Heart left ventricle (tissue), 16 donors: ENCODE data around the gene CLEC11A. TPM values are rescaled to one million over a fixed set of nuclear protein-coding genes. Genes with fewer than 3 reads are reported as not detected.

Source experiments
- ATAC-seq, 4 donors: fragments of 200-7000 bp; cut with Tn5 transposase; one replicate each; pipeline ENCODE4 v1.9.1; 2020 to 2022; ENCODE audit warnings: moderate library complexity in 4 of 4, mild to moderate bottlenecking in 3 of 4, moderate number of reproducible peaks in 1 of 4
- DNase-seq, 5 donors: peaks; one replicate each; pipeline ENCODE4 v3.0.0-alpha.2; 2020
- H3K27ac ChIP-seq, 12 donors: fragments of 200-600 bp; sonication (generic) in 4 of 12; one replicate each; pipeline versions ENCODE4 v1.5.0 to v1.8.0; 2016 to 2022; ENCODE audit warnings: mild to moderate bottlenecking in 2 of 12
- H3K27me3 ChIP-seq, 9 donors: fragments of 200-600 bp; sonication (generic) in 2 of 9; one replicate each; pipeline versions ENCODE4 v1.5.1 to v1.8.0; 2016 to 2022; ENCODE audit warnings: mild to moderate bottlenecking in 3 of 9
- H3K36me3 ChIP-seq, 9 donors: fragments of 200-600 bp; sonication (generic) in 2 of 9; one replicate each; pipeline versions ENCODE4 v1.5.0 to v1.8.0; 2018 to 2022; ENCODE audit warnings: mild to moderate bottlenecking in 2 of 9
- H3K4me1 ChIP-seq, 12 donors: fragments of 200-600 bp; sonication (generic) in 4 of 12; one replicate each; pipeline versions ENCODE4 v1.5.0 to v1.8.0; 2016 to 2022; ENCODE audit warnings: mild to moderate bottlenecking in 3 of 12
- H3K4me3 ChIP-seq, 12 donors: fragments of 200-600 bp; sonication (generic) in 4 of 12; one replicate each; pipeline versions ENCODE4 v1.5.0 to v1.8.0; 2017 to 2022; ENCODE audit warnings: mild to moderate bottlenecking in 9 of 12, moderate library complexity in 4 of 12
- H3K9me3 ChIP-seq, 12 donors: fragments of 200-600 bp; sonication (generic) in 4 of 12; one replicate each; pipeline versions ENCODE4 v1.5.0 to v1.8.0; 2016 to 2022; ENCODE audit warnings: mild to moderate bottlenecking in 1 of 12
- POLR2A ChIP-seq, 2 donors: fragments of 450-650 bp; IDR thresholded peaks; one replicate each; pipeline ENCODE4 v1.6.1; 2017; ENCODE audit warnings: antibody characterized with exemption in 2 of 2, mild to moderate bottlenecking in 2 of 2, moderate library complexity in 2 of 2
- WGBS, 4 donors: extraction: QIAGEN DNeasy Blood & Tissue Kit in 2 of 4; methylation state at CpG; one replicate each; pipeline versions ENCODE4 v1.1.5 to v1.1.7; 2013 to 2018; 5-methylcytosine and 5-hydroxymethylcytosine counted together
- intact Hi-C, 10 donors: fragments of 100-400 bp; cut with DNase I; formaldehyde crosslinking; loops; one replicate each; pipeline versions ENCODE4 v1.11.1 to v1.14.2; 2022
- long read RNA-seq, 3 donors: library from polyadenylated mRNA; unstranded; transcript quantifications; one replicate each; pipeline ENCODE4 v2.0.0, GENCODE V29; 2020 to 2021
- polyA plus RNA-seq, 2 donors: library from polyadenylated mRNA; stranded (reverse); fragments of 200-250 nt; gene quantifications; one replicate each; pipeline ENCODE4 v1.2.3, GENCODE V29; 2013
- total RNA-seq, 9 donors: library from RNA; depleted of rRNA in 2 of 9; stranded (reverse); fragments of >200 nt in 2 of 9; fragmentation: NEBNext Ultra II Directional in 3 of 9; extraction: Animal tissue kit (Norgen Biotek cat#: 25700) in 3 of 9; gene quantifications; one replicate each; pipeline versions ENCODE4 v1.1.0 to v1.2.4, GENCODE V29; 2016 to 2023
- TF ChIP-seq, protein P1 (sequence below), 12 donors: fragments of 200-600 bp; sonication (generic) in 4 of 12; IDR thresholded peaks; one replicate each; pipeline versions ENCODE4 v1.5.0 to v1.8.0; 2018 to 2022; ENCODE audit warnings: antibody characterized with exemption in 12 of 12, mild to moderate bottlenecking in 5 of 12
- donor health status: ischemic (EF 13 %, LVEDD 7.1; RV severe dilation, severe dysfunction).
- donor health status: healthy with polysubstance abuse.
- donor health status: DM: no; HTN: yes; CAD: no.
- donor health status: DM: no; HTN: no; CAD: no.
- donor health status: ischemic (EF 25% LVEDD 6.9; RV normal size, moderate dysfunction).
- donor health status: ischemic (EF 25% LVEDD 5.7; RV mildly dilated, moderate dysfunction).
- donor health status: healthy.
- donor health status: DM: yes; HTN: yes; CAD: no.
- donor health status: ischemic (EF 35%, LVEDD 5.7; RV mildly dilated, moderate dysfunction).
- donor health status: nonischemic (EF 11% LVEDD 7.7; RV severe dilation, severe dysfunction).
- donor health status: DM: yes; HTN: yes; CAD: no.
- donor health status: PGD.
- donor health status: ischemic (EF 29% LVEDD 5.4; RV normal size, mild dysfunction).
- donor health status: nonischemic (EF 23%, LVEDD 6.1; RV moderate dilation, normal function).

The CLEC11A gene, protein sequence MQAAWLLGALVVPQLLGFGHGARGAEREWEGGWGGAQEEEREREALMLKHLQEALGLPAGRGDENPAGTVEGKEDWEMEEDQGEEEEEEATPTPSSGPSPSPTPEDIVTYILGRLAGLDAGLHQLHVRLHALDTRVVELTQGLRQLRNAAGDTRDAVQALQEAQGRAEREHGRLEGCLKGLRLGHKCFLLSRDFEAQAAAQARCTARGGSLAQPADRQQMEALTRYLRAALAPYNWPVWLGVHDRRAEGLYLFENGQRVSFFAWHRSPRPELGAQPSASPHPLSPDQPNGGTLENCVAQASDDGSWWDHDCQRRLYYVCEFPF
- 10 to 100 TPM in 1 of 9 donors, 1 to 10 TPM in 8; 2.4 to 16.6 (median 4.2) TPM for total RNA-seq
- 1 to 10 TPM; 2.4 to 7.2 TPM for polyA plus RNA-seq
- long read RNA-seq, donor 1, partial matches to known transcripts = 0 of 4 reads
- long read RNA-seq, donor 1, other reads (novel, unspliced or antisense) = 3 of 4 reads
- long read RNA-seq, donor 2, partial matches to known transcripts = 2 of 5 reads
- long read RNA-seq, donor 2, other reads (novel, unspliced or antisense) = 0 of 5 reads
- long read RNA-seq, donor 3, transcript CLEC11A-201 (4 exons, 1,419 nt) = major isoform, 8 of 11 reads
- long read RNA-seq, donor 3, partial matches to known transcripts = 2 of 11 reads
- long read RNA-seq, donor 3, other reads (novel, unspliced or antisense) = 1 of 11 reads

DNA sequence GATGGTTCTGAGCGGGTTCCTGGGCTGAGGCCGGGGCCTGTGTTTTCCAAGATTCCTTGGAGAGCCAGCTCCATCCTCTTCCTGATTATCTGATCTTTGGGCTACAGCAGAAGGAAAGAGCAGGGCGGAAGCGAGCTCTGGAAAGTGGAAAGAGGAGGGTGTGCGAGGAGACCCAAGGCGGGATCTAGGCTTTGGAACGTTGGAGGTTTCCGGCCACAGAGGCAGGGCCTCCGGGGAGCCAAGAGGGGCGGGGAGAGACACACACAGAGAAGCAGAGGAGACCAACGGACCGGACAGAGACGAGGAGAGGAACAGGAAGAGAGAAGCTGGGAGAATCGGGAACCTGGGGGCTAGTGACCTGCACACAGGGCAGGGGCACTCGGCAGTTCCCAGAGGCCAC, at the start of gene CLEC11A:
CLEC11A (plus strand) TSS at position 296 of the 400 bp plus-strand sequence. CDS start 162 bp downstream, outside the sequence.
- peak; percentile 75 to 84 (median 81) for DNase-seq
- 12 to 23% (median 16%) methylated on average over 15 of the region's 15 CpGs for WGBS, 4 donors
- H3K27me3 ChIP-seq = peaks cover 0 to 60% (median 33%) of the 10 kb centered on the region in 9 donors

DNA sequence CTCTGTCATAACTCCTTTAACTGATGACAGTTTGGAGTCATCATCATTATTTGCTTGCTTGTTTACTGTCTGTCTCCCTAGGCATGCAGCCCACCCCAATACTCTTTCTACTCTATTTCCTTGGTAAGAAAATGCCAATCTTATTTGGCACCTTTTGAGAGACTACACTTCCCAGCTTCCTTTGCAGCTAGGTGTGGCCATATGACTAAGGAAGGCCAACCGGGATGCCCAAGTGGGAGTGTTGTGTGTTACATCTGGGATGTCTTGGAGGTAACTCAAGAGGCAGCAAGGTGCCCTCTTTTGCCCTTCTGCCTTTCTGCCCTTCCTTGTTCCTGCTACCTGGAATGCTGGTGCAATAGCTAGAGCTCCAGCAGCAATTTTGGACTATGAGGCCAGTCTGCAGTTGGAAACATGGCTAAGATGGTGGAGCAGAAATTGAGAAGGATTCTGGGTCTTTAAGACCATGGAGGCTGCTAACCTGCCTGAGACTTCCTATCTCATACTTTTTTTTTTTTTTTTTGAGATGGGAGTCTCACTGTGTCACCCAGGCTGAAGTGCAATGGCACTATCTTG, 46.5 kb upstream of the CLEC11A start:
- H3K27me3 ChIP-seq = peaks cover 0 to 67% (median 13%) of the 10 kb centered on the region in 9 donors
- TF ChIP-seq, protein P1, sequence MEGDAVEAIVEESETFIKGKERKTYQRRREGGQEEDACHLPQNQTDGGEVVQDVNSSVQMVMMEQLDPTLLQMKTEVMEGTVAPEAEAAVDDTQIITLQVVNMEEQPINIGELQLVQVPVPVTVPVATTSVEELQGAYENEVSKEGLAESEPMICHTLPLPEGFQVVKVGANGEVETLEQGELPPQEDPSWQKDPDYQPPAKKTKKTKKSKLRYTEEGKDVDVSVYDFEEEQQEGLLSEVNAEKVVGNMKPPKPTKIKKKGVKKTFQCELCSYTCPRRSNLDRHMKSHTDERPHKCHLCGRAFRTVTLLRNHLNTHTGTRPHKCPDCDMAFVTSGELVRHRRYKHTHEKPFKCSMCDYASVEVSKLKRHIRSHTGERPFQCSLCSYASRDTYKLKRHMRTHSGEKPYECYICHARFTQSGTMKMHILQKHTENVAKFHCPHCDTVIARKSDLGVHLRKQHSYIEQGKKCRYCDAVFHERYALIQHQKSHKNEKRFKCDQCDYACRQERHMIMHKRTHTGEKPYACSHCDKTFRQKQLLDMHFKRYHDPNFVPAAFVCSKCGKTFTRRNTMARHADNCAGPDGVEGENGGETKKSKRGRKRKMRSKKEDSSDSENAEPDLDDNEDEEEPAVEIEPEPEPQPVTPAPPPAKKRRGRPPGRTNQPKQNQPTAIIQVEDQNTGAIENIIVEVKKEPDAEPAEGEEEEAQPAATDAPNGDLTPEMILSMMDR (IDR thresholded peaks at IDR 0.05) = no peak
- TF ChIP-seq POLR2A (IDR thresholded peaks at IDR 0.05) = no peak
- intact Hi-C loops = loop anchor here in 1 of 10 donors (10.0 kb wide), 1 partner anchor 108 kb away; no protein-coding TSS in a partner anchor
- DNase-seq (no peak), ATAC-seq (no peak)
- H3K9me3 ChIP-seq = peaks cover 0 to 7% (median 0%) of the 10 kb centered on the region in 12 donors
- no peak overlapping the region for H3K27ac ChIP-seq
- H3K4me1 ChIP-seq = peaks cover 0 to 3% (median 0%) of the 10 kb centered on the region in 12 donors
- no peak overlapping the region for H3K4me3 ChIP-seq
- 61 to 91% (median 70%) methylated on average over 1 of the region's 1 CpG for WGBS, 4 donors
- no peaks in the 10 kb centered on the region for H3K36me3 ChIP-seq

More for the DNA sequence above, at the start of gene CLEC11A:
- TF ChIP-seq POLR2A (IDR thresholded peaks at IDR 0.05) = peak in 1 of 2 donors; percentile 16
- TF ChIP-seq, protein P1 (IDR thresholded peaks at IDR 0.05) = no peak
- Histone ChIP-seq H3K4me3 (peak within 1 kb of the TSS; percentile 33 to 71 (median 62)), H3K27ac (peak within 1 kb of the TSS in 11 of 12 donors; percentile 48 to 83 (median 65)), H3K9me3 (no peaks in the 10 kb centered on the region), H3K4me1 (peaks cover 0 to 45% (median 11%) of the 10 kb centered on the region in 12 donors), H3K36me3 (no peaks in the 10 kb centered on the region)
- intact Hi-C loops = no loop called here
- peak in 2 of 4 donors; percentile 28 to 30 for ATAC-seq

DNA sequence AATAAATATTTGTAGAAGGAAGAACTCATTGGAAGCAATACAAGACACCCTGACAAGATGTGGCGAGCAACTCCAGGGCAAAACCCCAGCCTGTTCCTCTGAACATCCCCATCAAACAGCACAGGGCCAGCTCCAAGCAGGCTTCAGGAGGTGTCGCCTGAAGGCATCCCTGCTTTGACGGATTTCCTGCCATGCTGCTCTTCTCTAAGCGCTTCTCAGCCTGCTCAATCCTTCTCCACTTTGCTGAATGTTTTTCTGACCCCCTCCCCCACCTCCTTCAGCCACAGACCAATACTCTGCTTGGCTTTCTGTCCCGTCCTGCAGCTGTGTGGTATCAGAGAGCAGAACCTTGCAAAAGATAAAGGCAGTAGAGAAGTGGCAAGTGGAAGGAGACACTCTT, 45.5 kb upstream of the CLEC11A start:
- DNase-seq (no peak), ATAC-seq (no peak)
- H3K27ac ChIP-seq = no peak overlapping the region
- peaks cover 0 to 65% (median 13%) of the 10 kb centered on the region in 9 donors for H3K27me3 ChIP-seq
- TF ChIP-seq, protein P1 (IDR thresholded peaks at IDR 0.05) = no peak
- no peak for TF ChIP-seq POLR2A (IDR thresholded peaks at IDR 0.05)
- H3K36me3 ChIP-seq = no peaks in the 10 kb centered on the region
- intact Hi-C loops = loop anchor here in 1 of 10 donors (10.0 kb wide), 1 partner anchor 107 kb away; no protein-coding TSS in a partner anchor
- H3K4me3 ChIP-seq = no peak overlapping the region
- H3K4me1 ChIP-seq = peaks cover 0 to 3% (median 0%) of the 10 kb centered on the region in 12 donors
- WGBS, 4 donors = 30 to 42% (median 37%) methylated on average over 5 of the region's 5 CpGs
- peaks cover 0 to 7% (median 0%) of the 10 kb centered on the region in 12 donors for H3K9me3 ChIP-seq
